LoVo (cell line): ENCODE measurements around the gene ATG4C.
"Not testable (repeated sequence)": the region's sequence is repeated elsewhere in the genome, so short reads cannot be mapped to it uniquely, and the experiment has no call there.

ENCODE experiments used
- DNase-seq: peaks from one replicate; pipeline ENCODE4 v3.0.0-alpha.2; 2016; ENCODE audit warnings: low spot score

ATG4C gene

DNA sequence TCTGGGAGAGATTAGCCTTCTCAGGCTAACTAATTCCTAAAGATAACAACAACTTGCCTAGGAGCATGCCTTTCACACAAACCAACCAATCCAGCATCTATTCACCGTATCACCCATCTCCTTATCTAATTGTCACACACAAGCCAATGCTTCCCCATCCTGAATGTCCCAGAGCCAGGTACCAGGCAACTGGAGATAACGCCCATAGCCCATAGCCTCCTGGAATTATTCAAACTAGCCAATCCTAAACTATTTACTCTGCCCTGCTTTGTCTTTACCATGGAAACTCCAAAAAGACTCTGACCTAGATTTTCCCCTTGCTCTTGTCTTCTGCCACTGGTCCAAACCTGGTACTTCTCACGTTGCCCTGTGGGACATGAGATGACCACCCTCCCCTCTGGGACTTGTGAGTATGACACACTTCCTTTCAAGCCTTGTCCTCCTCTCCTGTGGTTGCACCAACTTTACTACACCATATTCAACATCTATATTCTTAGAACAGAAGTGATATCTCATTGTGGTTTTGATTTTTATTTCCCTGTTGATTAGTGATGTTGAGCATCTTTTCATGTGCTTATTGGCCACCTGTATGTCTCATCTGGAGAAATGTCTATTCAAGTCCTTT, 8.8 kb upstream of the ATG4C start:
- DNase-seq, result no peak

DNA sequence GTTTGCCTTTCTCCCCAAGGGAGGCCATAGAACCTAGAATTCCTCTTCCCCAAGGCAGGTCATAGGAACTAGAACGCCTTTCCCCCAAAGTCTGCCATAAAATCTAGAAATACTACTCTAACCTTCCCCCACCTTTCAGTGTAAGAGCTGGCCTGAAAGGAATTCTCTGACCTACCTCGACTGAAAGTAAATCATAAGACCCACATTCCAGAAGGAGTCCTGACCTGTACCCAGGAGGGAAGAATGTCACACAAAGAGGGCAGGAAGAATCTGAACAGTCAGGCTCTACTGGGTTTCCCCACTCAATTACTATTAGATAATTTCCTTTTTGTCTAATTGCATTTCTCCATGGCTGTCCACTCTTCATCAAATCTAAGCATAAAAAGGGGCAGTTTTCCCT, 5.7 kb upstream of the ATG4C start:
- DNase-seq, result no peak

DNA sequence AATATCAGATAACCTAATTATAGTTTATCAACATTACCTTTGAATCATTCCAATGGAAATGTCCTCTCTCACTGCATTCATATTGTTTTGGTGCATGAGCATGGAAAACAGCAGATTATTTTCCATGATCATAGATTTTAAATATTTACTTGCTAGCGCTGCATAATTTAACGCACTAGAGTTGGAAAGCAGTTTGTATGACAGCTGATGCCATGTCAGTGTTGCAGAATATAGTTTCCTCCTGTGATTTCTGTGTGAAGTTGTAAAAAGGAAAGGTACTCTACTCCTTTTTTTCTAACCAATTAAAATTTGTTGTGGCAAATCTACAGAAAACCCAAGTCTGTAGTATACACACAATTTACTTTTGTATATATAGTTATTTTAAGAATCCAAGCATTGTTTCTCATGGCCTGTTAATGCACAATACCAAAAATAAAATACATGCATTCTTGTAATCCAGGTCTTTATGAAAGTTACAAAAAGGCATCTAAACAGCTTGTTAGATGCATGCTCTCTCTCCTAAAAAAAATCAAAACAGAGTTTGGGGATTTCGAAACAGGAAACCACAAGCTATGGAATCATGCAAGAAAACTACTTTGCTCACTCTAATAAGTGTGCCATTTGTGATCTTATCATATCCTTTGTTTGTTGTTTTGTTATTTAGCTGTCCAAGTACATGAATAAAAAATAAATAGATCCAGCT, 1.9 kb upstream of the ATG4C start:
- DNase-seq, result no peak

DNA sequence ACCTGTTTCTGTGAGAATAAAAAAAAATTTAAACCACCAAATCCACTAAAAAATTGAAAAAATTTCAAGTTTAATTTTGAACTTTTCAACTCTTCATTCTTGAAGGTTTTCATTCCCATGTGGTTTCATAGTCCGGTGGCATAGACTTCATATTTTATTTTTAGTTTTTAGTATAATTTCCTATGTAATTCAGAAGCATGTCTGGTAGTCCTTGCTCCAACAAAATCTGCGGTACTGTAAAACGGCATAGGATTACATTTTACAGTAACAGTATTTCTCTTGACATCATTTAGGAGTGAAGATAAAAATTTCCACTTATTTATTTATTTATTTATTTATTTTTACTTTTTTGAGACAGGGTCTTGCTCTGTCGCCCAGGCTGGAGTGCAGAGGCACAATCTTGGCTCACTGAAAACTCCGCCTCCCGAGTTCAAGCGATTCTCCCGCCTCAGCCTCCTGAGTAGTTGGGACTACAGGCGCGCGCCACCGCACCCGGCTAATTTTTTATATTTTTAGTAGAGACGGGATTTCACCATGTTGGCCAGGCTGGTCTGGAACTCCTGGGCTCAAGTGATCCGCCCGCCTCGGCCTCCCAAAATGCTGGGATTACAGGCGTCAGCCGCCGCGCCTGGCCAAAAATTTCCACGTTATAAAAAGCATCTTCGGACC, 1.3 kb upstream of the ATG4C start:
- DNase-seq, result not testable (repeated sequence)

DNA sequence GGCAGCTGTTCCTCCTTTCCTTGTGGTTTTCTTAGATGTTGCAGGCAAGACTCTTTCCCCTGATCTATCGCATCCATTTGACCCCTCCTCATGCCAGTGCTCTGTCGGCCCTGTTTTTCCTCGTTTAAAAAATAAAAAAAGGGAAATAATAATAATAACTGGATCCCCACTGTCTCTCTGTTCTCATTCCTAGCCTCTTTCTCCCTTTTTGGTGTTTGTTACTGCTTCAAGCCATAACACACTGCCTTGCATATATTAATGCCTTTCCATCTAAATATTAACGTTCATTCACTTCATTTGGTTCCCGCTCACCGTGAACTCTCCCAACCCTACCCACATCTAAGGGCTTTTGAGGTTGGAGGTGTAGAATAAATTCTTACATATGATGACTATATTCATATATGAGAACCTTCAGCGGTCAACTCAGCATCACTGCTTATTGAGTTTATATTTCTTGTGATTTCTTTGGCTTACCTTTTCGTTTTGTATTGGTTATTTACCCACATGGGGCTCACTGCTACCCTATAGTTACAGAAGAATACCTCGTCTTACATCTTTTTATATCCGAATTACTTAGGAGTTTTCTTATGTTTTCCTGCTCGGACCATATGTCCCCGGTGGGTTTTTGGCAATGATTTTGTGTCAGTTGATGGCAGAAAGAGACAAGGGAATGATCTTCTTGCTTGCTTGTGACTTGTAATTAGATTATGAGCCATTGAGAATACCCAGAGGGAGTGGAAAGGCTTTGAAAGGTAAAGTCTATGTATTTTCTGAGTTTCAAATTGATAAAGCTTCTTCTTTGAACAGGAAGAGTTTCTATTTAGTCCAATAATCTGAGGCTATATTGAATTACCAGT, 805 bp downstream of the ATG4C start:
- no peak for DNase-seq

DNA sequence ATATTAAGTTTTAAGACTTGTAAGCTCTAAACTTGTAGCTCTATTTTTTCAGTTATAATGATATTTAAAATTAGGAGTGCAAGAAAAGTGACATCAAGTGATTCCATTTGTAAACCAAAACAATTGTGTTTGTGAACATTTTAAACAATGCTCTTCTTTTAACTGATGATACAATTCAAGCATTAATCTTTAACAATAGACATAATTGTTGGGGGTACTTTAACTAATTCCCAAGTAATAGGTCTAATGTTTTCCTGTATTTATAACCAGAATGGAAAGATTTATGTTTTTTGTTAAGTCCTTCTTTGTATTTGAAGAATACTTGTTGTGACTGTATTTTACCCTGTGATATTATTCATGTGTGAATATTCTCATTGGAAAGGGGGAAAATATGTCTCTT, 6.8 kb downstream of the ATG4C start:
- DNase-seq, result no peak

DNA sequence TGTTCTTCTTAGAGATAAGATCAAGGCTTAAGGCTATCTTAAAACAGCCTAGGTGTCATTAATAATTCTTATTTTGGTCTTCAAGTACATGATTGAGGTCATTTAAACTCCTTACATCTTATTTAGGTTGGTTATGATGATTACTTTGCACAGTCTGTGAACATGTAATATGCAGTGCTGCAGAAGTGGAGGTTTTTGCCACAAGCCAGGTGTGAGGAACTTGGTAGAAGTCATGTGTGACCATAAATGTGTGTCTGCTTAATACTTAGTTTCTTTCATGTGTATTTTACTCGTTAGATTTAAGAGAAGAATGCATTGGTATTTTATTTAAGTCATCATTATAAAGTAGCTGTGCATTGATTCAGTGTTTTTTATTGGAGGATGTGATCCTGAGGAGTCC, 10.1 kb downstream of the ATG4C start:
- no peak for DNase-seq

DNA sequence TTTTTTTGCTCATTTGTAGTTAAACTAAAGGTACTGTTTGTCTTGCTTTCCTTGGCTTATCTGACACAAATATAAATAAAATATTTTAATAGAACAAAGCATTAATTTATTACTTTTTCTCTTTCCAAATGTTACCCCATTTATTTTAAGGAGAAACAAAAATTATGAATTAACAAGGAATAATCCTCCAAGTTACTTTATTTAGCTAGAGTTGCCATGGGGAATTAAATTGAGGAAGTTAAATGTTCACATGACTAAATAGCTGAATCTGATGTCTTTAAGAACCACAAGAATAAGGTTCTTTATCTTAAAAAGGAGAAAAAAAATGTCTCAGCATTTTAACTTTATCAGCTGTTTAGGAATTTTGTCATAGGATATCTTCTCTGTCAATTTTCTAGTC, 12.3 kb downstream of the ATG4C start:
- no peak for DNase-seq

DNA sequence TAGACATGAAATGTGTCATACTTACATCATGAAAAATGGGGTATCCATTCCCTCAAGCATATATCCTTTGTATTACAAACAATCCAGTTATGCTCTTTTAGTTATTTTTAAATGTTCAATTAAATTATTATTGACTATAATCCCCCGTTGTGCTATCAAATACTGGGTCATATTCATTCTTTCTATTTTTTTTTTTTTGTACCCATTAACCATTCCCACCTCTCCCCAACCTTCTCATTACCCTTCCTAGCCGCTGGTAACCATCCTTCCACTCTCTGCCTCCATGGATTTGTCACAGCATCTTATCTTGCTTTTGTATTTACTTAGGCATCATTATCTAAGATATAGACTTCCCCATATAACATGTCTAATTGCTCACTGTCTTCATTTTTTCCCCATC, 15.8 kb downstream of the ATG4C start:
- no peak for DNase-seq

DNA sequence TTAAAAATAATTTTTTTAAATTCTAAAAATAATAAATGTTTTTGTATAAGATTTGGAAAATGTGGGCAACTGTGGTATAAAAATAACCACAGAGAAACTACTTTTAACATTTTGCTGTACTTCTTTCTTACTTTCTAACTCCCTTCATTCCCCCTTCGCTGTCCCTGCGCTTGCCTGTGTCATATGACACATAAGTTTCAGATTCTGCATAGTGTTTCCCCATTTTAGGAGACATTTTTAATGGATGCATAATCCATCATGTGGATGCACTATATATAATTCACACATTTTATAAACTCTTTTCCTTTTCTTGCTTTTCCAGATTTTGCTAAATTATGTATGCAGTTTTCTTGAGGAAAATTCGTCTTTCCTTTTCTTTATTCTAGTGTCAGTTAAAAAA, 16.3 kb downstream of the ATG4C start:
- DNase-seq, result no peak

DNA sequence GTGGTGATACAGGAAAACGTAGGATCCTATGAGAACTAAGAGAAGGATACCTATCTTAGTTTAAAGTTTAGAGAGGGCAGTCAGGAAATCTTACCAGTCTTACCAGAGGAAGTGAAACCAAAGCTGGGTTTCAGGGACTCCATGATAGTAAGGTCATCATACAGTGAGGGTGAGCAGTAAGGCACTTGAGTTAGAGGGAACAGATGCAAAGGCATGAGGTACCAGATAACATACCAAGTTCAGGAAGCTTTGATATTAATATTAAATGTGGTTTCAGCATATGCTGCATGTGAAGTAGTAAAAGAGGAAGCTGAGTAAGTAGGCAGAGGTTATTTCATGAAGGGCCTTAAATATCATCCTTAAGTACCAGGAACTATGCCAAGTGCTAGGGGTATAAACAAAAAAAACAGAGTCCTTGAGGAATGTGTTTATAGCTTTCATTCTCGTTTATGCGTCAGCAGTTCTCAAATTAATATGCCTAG, 16.9 kb downstream of the ATG4C start:
- no peak for DNase-seq

DNA sequence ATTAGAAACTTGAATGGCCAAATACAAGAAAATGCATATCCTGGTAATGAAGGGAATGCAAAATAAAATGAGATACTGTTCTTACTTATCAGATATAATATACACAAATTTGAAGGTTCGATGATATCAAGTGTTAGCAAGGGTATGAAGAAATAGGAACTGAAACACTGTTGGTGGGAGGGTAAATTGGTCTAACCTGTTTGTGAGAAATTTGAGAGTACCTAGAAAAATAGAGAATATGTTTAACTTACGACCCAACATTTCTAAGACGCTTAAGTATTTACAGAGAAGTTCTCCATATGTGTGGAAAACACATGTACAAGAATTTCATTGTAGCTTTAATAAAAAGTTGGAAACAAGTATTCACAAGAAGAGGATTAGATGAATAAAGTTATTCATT, 25.9 kb downstream of the ATG4C start:
- DNase-seq, result no peak

DNA sequence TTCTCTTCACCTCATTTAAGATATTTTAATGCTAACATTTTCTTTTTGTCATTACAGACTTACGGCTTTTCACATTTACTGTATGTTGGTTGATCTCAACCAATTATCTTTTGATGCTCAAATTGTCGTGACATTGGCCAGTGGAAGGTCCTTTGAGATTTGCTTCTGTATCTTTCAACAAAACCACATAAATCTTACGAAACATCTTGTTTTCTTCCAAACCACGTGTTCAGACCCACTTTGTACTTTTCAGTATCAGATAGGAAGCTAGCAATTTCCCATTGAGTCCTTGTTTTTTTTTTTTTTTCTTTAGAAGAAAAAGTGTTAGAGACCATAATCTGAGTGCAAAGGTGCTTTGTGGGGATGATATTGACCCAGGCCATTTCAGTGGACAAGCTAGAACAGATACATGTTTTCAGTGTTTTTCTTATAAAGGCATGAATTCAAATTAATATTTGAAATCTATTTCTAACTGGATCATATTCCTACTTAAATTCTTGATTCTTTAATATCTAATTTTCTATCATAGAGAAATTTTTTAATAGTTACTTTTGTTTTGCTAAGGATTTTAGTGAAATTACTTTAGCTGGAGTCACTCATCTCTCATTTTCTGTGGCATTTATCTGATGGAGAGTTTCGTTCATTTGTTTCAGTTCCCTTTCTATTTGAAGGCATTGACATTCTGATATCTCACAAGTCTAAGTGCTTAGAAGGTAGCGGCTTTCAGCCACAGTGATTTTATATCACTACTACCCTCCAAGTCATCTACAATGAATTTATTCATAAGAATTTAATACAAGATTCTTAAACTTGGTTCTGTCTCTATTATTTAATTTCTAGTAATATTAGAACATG, 26.7 kb downstream of the ATG4C start:
- no peak for DNase-seq

DNA sequence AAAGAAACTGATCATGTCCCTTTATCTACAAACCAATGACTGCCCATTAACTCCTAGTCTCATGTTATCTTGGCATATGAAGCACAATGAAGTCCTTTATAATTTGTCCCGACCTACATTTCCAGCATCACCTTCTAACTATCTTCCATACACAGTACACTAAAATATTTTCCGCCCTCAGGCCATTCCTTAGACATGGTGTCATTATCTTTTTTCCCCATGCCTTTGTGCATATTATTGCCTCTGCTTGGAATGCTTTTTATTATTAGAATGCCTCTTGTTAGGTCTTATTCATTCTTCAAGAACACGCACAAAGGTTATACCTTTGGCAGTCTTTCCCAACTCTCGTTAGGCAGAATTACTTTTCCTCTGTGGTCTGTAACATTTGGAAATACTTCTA, 39.6 kb downstream of the ATG4C start:
- DNase-seq, result no peak

DNA sequence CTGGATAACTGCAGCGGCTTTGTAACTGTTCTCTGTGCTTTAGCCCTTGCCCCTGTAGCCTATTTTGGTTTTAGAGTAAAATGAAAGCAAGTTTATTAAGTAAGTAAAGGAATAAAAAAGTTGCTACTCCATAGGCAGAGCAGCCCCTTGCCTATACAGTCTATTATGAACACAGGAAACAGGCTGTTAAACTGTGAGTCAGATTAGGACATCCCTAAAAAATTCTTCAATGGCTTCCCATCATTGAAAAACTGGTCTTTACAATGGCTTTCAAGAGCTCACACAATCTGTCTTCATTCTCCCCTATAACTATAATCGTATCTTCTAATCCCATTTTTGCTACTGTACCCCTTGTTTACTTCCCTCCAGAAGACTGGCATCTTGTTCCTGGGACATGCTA, 43.0 kb downstream of the ATG4C start:
- no peak for DNase-seq

DNA sequence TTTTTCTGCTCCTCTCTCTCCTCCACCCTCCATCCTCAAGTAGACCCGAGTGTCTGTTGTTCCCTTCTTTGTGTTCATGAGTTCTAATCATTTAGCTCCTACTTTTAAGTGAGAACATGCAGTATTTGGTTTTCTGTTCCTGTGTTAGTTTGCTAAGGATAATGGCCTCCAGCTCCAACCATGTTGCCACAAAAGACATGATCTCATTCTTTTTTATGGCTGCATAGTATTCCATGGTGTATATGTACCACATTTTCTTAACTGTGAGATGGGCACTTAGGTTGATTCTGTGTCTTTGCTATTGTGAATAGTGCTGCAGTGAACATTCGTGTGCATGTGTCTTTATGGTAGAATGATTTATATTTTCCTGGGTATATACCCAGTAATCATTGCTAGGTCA, 43.9 kb downstream of the ATG4C start:
- not testable (repeated sequence) for DNase-seq

DNA sequence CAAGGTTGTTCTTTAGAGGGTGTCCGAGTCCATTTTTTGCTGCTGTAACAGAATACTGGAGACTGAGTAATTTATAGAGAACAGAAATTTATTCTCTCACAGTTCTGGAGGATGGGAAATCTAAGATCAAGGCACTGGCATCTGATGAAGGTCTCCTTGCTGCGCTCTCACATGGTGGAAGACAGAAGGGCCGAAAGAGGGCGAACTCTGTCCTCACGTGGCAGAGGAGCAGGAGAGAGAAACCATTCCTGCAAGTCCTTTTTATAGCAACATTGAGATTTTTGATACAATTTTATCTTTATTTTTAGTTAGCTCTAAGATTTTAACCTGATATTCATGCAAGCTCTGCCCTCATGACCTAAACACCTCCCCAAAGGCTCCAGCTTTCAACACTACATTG, 48.3 kb downstream of the ATG4C start:
- no peak for DNase-seq

DNA sequence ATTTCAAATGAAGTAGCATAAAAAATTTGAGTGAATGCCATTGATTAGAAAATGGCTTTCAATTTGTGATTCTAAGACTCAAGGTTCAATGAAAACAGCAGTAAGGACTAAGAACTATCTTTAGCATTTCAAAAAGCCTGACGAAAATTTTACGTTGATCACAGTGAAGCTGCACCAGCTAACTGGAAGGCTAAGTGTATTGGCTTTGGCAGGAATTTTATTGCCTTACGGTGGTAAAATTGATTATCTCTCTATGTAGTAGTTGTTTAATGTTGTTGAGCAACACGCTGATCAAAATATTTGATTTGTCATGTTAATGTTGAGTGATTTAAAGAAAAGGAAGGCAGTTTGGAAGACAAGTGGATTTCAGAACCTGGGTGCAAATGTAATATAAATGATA, 49.6 kb downstream of the ATG4C start:
- DNase-seq, result no peak

DNA sequence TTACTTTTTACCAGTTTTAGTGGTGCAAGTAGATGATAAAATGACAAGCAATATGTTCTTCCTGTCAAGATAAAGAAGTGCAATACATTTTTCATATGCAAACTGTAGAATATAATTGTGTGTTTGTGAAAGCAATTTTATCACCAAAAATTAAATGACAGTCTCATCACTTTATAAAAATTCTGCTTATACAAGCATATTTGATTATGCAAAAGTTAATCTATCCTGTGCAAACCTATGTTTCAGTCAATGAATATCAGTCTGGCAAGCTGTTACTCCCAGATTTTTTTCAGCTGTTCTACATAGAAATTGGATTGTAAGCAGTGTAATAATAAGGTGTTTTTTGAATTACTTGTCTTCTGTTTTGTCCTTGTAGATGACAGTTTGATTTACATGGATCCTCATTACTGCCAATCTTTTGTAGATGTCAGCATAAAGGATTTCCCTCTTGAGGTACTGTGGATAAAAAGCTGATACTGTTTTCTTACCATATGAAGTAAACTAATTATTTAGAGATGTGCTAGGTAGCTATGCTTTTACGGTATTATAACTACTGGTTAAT, 50.5 kb downstream of the ATG4C start:
- no peak for DNase-seq

DNA sequence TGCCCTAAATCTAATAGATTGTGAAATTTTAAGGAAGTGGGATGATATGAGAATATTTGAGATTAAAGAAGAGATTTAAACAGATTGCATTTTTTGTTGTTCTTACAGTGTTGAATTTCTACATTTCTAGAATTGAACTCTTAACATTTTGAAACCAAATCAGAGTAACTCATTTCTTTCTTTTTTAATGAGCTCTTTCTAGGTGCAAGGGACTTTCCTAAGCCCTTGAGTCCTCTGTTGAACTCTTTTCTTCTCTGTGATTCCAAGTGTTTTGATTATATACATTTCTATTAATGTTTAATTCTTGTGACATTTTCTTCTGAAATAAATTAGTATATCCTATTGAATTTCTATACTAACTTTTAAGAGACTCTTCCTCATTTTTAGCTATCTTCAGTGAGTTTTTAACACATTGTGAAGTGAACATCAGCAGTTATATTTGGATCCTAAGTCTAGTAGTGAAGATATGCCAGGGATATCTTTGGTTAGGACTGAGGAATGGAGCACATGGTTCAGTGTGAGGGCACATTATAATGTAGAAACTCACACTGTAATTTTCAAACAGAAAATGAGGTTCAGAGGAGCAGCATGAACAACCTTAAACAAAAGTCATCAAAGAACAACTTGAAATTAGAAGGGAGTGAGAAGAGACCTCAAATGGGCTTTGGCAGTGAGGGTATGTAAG, 53.1 kb downstream of the ATG4C start:
- no peak for DNase-seq

DNA sequence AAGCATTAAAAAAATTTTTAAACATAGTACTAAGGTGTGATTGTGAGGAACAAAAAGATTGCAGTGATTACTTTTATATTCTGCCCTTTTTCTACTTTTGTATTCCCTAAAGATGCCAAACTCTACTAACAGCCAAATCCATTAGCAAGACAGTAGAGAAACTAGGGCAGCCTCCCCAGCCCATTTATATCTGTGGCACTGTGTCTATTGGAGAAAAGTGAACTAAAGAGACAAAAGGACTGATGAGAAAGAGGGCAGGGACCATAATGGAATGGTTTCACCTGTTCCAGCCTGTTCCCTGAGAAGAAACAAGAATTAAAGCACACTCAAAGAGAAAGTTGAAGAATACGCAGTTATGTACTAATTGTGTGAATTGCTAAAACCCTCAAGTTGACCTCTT, 56.6 kb downstream of the ATG4C start:
- no peak for DNase-seq
